Breast epithelium (tissue), 3 donors: ENCODE measurements around the gene CD8A.

Source experiments
- CTCF ChIP-seq, 3 donors: fragments of 450-650 bp; IDR thresholded peaks; one replicate each; pipeline ENCODE4 v1.5.1; 2016 to 2017; ENCODE audit warnings: antibody characterized with exemption in 3 of 3, mild to moderate bottlenecking in 3 of 3, moderate library complexity in 3 of 3
- POLR2AphosphoS5 ChIP-seq, 3 donors: sonication (generic); formaldehyde crosslinking; IDR thresholded peaks; one replicate each; pipeline ENCODE4 v1.6.1; 2017; ENCODE audit warnings: antibody characterized with exemption in 3 of 3

GRCh38 chr2:86775338-86775737 lies 15.4 kb downstream of the CD8A start:
- no peak for TF ChIP-seq CTCF (IDR thresholded peaks at IDR 0.05)
- TF ChIP-seq POLR2AphosphoS5 (IDR thresholded peaks at IDR 0.05) = no peak
